CD4-positive, alpha-beta memory T cell (primary cell): ENCODE measurements around the gene TH. TPM values are rescaled to one million over a fixed set of nuclear protein-coding genes. Genes with fewer than 3 reads are reported as not detected.

Experiments used
- CTCF ChIA-PET: fragments of 350-600 bp; sonication (Branson Sonifier 250); formaldehyde crosslinking; loops from one replicate; lab custom pipeline; 2021; ENCODE audit warnings: inconsistent platforms; ENCODE audit not compliant: partially characterized antibody; lab: Charles Lee
- POLR2A ChIA-PET: fragments of 350-600 bp; sonication (Branson Sonifier 250); formaldehyde crosslinking; loops from one replicate; lab custom pipeline; 2021; ENCODE audit not compliant: partially characterized antibody; lab: Charles Lee
- DNase-seq, 5 donors: peaks; one replicate each; pipeline versions ENCODE4 v3.0.0 to v3.0.0-alpha.2; 2020 to 2022; ENCODE audit warnings: mixed read lengths in 1 of 5
- H3K27ac ChIP-seq: one replicate; pipeline ENCODE4 v1.7.0; 2013; ENCODE audit warnings: low read depth, low read length
- H3K27me3 ChIP-seq: 2 replicates; pipeline ENCODE4 v1.7.0; 2013; ENCODE audit warnings: mild to moderate bottlenecking, low read length, moderate library complexity; ENCODE audit not compliant: insufficient read depth
- H3K36me3 ChIP-seq: 2 replicates; pipeline ENCODE4 v1.7.0; 2013; ENCODE audit warnings: mild to moderate bottlenecking, low read length, moderate library complexity; ENCODE audit not compliant: insufficient read depth
- H3K4me1 ChIP-seq: 2 replicates; pipeline ENCODE4 v1.7.0; 2013; ENCODE audit warnings: mild to moderate bottlenecking, low read length, moderate library complexity; ENCODE audit not compliant: insufficient read depth
- H3K4me3 ChIP-seq, 2 donors: one replicate each; pipeline ENCODE4 v1.7.0; 2013; ENCODE audit warnings: low read length in 2 of 2, mild to moderate bottlenecking in 1 of 2
- H3K9me3 ChIP-seq, 2 donors: one replicate each; pipeline ENCODE4 v1.7.0; 2013; ENCODE audit warnings: low read length in 2 of 2, control low read depth in 1 of 2; ENCODE audit not compliant: control insufficient read depth in 1 of 2
- H3K27ac Mint-ChIP-seq, 7 donors: one replicate each; pipeline ENCODE4 v1.8.0; 2020 to 2021; ENCODE audit warnings: mixed read lengths in 7 of 7, mild to moderate bottlenecking in 6 of 7, inconsistent platforms in 3 of 7, moderate library complexity in 3 of 7
- H3K27me3 Mint-ChIP-seq, 2 donors: one replicate each; pipeline ENCODE4 v1.8.0; 2020 to 2021; ENCODE audit warnings: mixed read lengths in 2 of 2
- H3K36me3 Mint-ChIP-seq, 2 donors: one replicate each; pipeline ENCODE4 v1.8.0; 2020 to 2021; ENCODE audit warnings: mixed read lengths in 2 of 2, inconsistent platforms in 1 of 2, mild to moderate bottlenecking in 1 of 2
- H3K4me1 Mint-ChIP-seq, 4 donors: one replicate each; pipeline ENCODE4 v1.8.0; 2020 to 2021; ENCODE audit warnings: mixed read lengths in 4 of 4, mild to moderate bottlenecking in 1 of 4
- H3K4me3 Mint-ChIP-seq, 8 donors: one replicate each; pipeline ENCODE4 v1.8.0; 2020 to 2021; ENCODE audit warnings: mixed read lengths in 8 of 8, mild to moderate bottlenecking in 7 of 8, moderate library complexity in 6 of 8, inconsistent platforms in 3 of 8
- H3K9me3 Mint-ChIP-seq, 8 donors: one replicate each; pipeline ENCODE4 v1.8.0; 2020 to 2021; ENCODE audit warnings: mixed read lengths in 8 of 8, mild to moderate bottlenecking in 5 of 8, inconsistent platforms in 3 of 8, moderate library complexity in 1 of 8
- intact Hi-C: fragments of 100-400 bp; cut with micrococcal nuclease; formaldehyde crosslinking; loops from one replicate; pipeline ENCODE4 v1.15.1; 2023
- polyA plus RNA-seq, 2 donors: library from polyadenylated mRNA; unstranded; fragments of 300-500 nt; fragmentation: Illumina TruSeq; gene quantifications; one replicate each; pipeline ENCODE4 v1.2.3, GENCODE V29; 2021
- total RNA-seq, 2 experiments: library from RNA; stranded (reverse); gene quantifications; one replicate each; pipeline ENCODE4 v1.2.3, GENCODE V29; 2021

TH gene
- total and polyA plus RNA-seq, 4 experiments from 2014 or later = not detected

DNA sequence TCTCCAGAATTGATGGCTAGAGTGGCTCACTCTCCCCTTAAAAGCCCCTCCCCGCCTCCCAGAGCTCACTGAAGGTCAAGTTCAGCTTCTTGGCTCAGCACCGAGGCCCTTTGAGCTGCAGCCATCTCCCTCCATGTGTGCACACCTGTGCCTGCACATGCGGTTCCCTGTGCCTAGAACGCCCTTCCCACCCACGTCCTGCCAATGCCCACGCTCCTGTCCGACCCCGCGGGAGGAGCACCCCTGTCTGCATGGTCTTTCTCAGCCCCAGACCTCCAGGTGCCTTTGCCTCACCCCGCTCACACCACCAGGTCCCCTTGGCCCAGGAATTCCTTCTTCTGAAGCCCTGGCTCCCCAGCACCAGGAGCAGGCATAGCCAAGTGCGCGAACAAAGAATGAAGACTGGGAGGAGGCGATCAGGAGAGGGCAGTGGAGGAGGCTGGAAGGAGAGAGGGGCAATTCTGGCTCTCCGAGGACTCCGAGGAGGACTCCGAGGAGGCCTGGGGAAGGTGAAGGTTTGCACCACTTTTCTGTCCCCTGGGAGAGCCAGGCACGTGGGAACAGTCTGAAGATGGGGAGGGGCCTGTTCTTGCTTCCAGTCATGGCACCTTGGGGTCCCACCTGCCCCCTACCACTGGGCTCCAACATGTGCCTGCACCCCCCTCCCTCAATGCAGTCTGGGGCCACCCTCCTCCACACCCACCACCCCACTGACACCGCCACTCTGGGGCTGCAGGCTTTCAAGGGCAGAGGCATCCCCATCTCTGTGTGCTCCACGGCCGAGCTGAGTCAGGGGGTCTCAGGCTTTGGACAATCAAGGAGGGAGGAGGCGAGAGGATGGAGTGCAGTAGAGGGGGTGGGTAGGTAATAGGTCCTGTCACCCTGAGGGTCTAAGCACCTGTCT, 50.1 kb downstream of the TH start:
- H3K36me3 Mint-ChIP-seq = no peaks in the 10 kb centered on the region
- H3K27ac Mint-ChIP-seq = no peak overlapping the region
- Histone ChIP-seq H3K4me1 (no peaks in the 10 kb centered on the region), H3K27me3 (no peaks in the 10 kb centered on the region), H3K4me3 (no peak overlapping the region), H3K9me3 (no peaks in the 10 kb centered on the region), H3K36me3 (no peaks in the 10 kb centered on the region), H3K27ac (no peak overlapping the region)
- ChIA-PET CTCF (no interaction called here), POLR2A (no interaction called here)
- H3K4me3 Mint-ChIP-seq = no peak overlapping the region
- no peak for DNase-seq
- H3K9me3 Mint-ChIP-seq = peaks cover 0 to 4% (median 1%) of the 10 kb centered on the region in 8 donors
- intact Hi-C loops = no loop called here
- H3K4me1 Mint-ChIP-seq = no peaks in the 10 kb centered on the region
- peaks cover 19 to 23% of the 10 kb centered on the region in 2 donors for H3K27me3 Mint-ChIP-seq

DNA sequence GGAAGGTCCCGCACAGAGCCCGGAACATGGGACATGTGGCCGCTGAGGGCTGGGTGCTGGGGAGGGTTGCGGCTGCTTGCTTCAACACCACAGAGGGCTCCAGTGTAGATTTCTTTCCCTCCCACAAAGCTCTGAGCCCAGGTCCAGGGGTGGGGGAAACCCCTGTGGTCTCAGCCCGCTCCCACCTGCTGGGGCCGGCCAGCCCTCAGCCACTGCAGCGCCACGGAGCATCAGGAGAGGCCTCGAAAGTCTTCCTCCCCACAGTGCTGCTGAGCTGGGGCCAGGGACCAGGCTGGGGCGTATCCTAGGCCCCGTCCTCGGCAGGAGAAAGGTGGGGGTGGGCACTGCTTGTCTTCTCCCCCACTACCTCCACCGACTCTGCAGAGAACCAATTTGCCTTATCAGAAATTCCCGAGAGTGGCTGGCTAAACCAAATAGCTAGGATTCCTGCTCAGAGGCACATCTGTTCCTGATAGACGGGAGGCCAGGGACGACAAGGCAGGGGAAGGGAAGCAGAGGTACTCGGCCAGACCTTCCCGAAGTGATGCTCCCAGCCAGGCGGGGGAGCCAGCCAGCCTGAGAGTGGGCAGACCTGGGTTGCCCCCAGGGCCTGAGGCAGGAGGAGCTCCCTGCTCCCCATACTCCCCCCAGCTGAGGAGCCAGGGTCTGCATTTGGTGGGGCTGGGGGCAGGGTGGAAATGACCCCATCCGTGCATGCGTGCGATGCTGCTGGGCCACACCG, 51.1 kb downstream of the TH start:
- no peaks in the 10 kb centered on the region for H3K36me3 Mint-ChIP-seq
- no peak for DNase-seq
- no peak overlapping the region for H3K27ac ChIP-seq
- H3K27me3 Mint-ChIP-seq = peaks cover 19 to 24% of the 10 kb centered on the region in 2 donors
- no peaks in the 10 kb centered on the region for H3K4me1 Mint-ChIP-seq
- no peak overlapping the region for H3K4me3 ChIP-seq
- no peaks in the 10 kb centered on the region for H3K27me3 ChIP-seq
- peaks cover 0 to 6% (median 3%) of the 10 kb centered on the region in 8 donors for H3K9me3 Mint-ChIP-seq
- no peaks in the 10 kb centered on the region for H3K36me3 ChIP-seq
- H3K9me3 ChIP-seq = no peaks in the 10 kb centered on the region
- no peak overlapping the region for H3K27ac Mint-ChIP-seq
- intact Hi-C loops = no loop called here
- no peak overlapping the region for H3K4me3 Mint-ChIP-seq
- ChIA-PET CTCF (no interaction called here), POLR2A (interaction anchor here (0.6 to 1.6 kb wide), 2 partner anchors 10 to 30 kb away, joined by 3 read pairs; no protein-coding TSS in a partner anchor)
- no peaks in the 10 kb centered on the region for H3K4me1 ChIP-seq

DNA sequence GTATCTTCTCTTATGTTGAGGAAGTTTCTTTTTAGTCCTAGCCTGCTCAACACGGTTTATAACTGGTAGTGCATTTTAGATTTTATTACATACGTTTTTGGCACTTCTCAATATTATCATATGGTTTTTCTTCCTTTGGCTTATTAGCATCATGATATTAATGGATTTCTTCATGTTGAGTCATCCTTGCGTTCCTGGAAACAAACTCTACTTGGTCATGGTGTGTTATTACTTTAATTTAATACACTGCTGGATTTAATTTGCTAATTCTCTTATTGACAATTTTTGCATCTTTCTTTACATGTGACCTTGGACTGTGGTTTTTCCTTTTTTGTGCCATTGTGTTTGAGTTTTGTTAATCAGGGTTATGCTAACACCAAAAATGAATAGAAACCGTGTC, 52.9 kb downstream of the TH start:
- no peak for DNase-seq
- no peaks in the 10 kb centered on the region for H3K27me3 ChIP-seq

DNA sequence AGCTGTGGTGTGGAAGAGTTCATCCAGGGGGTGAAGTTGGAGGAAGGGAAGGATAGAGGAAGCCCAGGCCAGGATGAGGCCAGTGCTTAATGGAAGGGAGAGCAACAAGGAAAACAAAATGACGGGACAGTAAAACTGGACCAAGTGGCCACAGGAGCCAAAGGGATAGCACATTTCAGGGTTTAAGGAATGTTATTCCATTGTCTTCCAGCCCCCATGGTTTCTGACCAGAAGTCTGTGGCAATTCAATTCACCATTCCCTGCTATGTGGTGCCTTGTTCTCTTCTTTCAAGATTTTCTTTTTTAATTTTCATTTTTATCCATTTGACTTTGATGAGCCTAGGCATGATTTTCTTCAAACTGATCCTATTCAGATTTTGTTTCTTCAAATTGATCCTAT, 54.9 kb downstream of the TH start:
- Histone ChIP-seq H3K9me3 (no peaks in the 10 kb centered on the region), H3K27me3 (no peaks in the 10 kb centered on the region), H3K4me3 (no peak overlapping the region), H3K36me3 (no peaks in the 10 kb centered on the region), H3K4me1 (no peaks in the 10 kb centered on the region), H3K27ac (no peak overlapping the region)
- Mint-ChIP-seq H3K4me1 (no peaks in the 10 kb centered on the region), H3K4me3 (no peak overlapping the region), H3K36me3 (no peaks in the 10 kb centered on the region), H3K27ac (no peak overlapping the region), H3K9me3 (peaks cover 0 to 6% (median 2%) of the 10 kb centered on the region in 8 donors), H3K27me3 (peaks cover 12 to 14% of the 10 kb centered on the region in 2 donors)
- no peak for DNase-seq
- intact Hi-C loops = no loop called here
- ChIA-PET POLR2A (no interaction called here), CTCF (no interaction called here)

More for the DNA sequence above, 52.9 kb downstream of the TH start:
- Histone ChIP-seq H3K4me1 (no peaks in the 10 kb centered on the region), H3K36me3 (no peaks in the 10 kb centered on the region), H3K9me3 (no peaks in the 10 kb centered on the region), H3K4me3 (no peak overlapping the region), H3K27ac (no peak overlapping the region)
- Mint-ChIP-seq H3K4me3 (no peak overlapping the region), H3K27ac (no peak overlapping the region), H3K27me3 (peaks cover 15 to 17% of the 10 kb centered on the region in 2 donors), H3K9me3 (peaks cover 0 to 6% (median 2%) of the 10 kb centered on the region in 8 donors), H3K4me1 (no peaks in the 10 kb centered on the region), H3K36me3 (no peaks in the 10 kb centered on the region)
- CTCF ChIA-PET = no interaction called here
- POLR2A ChIA-PET = no interaction called here
- intact Hi-C loops = no loop called here

- Histone ChIP-seq H3K27ac (no peak overlapping the region), H3K27me3 (no peaks in the 10 kb centered on the region), H3K4me1 (no peaks in the 10 kb centered on the region), H3K4me3 (no peak overlapping the region), H3K36me3 (no peaks in the 10 kb centered on the region), H3K9me3 (no peaks in the 10 kb centered on the region)
- no peaks in the 10 kb centered on the region for H3K36me3 Mint-ChIP-seq
- ChIA-PET CTCF (no interaction called here), POLR2A (no interaction called here)
- H3K27me3 Mint-ChIP-seq = peaks cover 9 to 15% of the 10 kb centered on the region in 2 donors
- no peak for DNase-seq
- H3K4me1 Mint-ChIP-seq = no peaks in the 10 kb centered on the region
- no peak overlapping the region for H3K4me3 Mint-ChIP-seq
- H3K27ac Mint-ChIP-seq = no peak overlapping the region
- intact Hi-C loops = no loop called here
- H3K9me3 Mint-ChIP-seq = peaks cover 0 to 6% (median 2%) of the 10 kb centered on the region in 8 donors
Observed at GRCh38 chr11:2115308-2115707, 56.3 kb downstream of the TH start.

- H3K36me3 Mint-ChIP-seq = no peaks in the 10 kb centered on the region
- Histone ChIP-seq H3K9me3 (no peaks in the 10 kb centered on the region), H3K4me3 (no peak overlapping the region), H3K27ac (no peak overlapping the region), H3K27me3 (no peaks in the 10 kb centered on the region), H3K36me3 (no peaks in the 10 kb centered on the region), H3K4me1 (no peaks in the 10 kb centered on the region)
- ChIA-PET CTCF (interaction anchor here (0.6 kb wide), 1 partner anchor 35 kb away, joined by 3 read pairs; no protein-coding TSS in a partner anchor), POLR2A (no interaction called here)
- DNase-seq = no peak
- intact Hi-C loops = no loop called here
- no peak overlapping the region for H3K4me3 Mint-ChIP-seq
- H3K27me3 Mint-ChIP-seq = peaks cover 4 to 13% of the 10 kb centered on the region in 2 donors
- no peaks in the 10 kb centered on the region for H3K4me1 Mint-ChIP-seq
- no peak overlapping the region for H3K27ac Mint-ChIP-seq
- H3K9me3 Mint-ChIP-seq = peaks cover 0 to 6% (median 2%) of the 10 kb centered on the region in 8 donors
Observed at GRCh38 chr11:2114430-2115241, 57.0 kb downstream of the TH start.
